ENCODE results near the gene RRP7A. TPM values are rescaled to one million over a fixed set of nuclear protein-coding genes. Genes with fewer than 3 reads are reported as not detected.

Gene RRP7A
- total and polyA plus RNA-seq, 2 of the 13 experiments (the other 11 are each of a cell fraction or from before 2014, with no cell fraction given), result 15.3 to 41.6 TPM

GRCh38 chr22:42544686-42545085 lies 25.1 kb upstream of the RRP7A start (continued):
- TF ChIP-seq GMEB1 (CRISPR knock-in tag; IDR thresholded peaks at IDR 0.05; ENCODE audit: borderline replicate concordance) (no peak), ZNF205 (CRISPR knock-in tag; IDR thresholded peaks at IDR 0.05) (no peak), GATAD2A (CRISPR knock-in tag; IDR thresholded peaks at IDR 0.05) (peak; percentile 77), ZNF281 (CRISPR knock-in tag; IDR thresholded peaks at IDR 0.05; ENCODE audit: borderline replicate concordance) (no peak), ZNF644 (CRISPR knock-in tag; IDR thresholded peaks at IDR 0.05; ENCODE audit: low read depth) (0 out of 2 replicates have a peak, but pooled peaks have one; percentile 9), KDM5B (CRISPR knock-in tag; IDR thresholded peaks at IDR 0.05; ENCODE audit: borderline replicate concordance) (no peak), ZFP36L1 (CRISPR knock-in tag; IDR thresholded peaks at IDR 0.05) (0 out of 2 replicates have a peak, but pooled peaks have one; percentile 32), CREM (IDR thresholded peaks at IDR 0.05) (no peak), CREM (CRISPR knock-in tag; IDR thresholded peaks at IDR 0.05) (no peak), TMF1 (CRISPR knock-in tag; IDR thresholded peaks at IDR 0.05; ENCODE audit: low read depth) (no peak), SOX5 (CRISPR knock-in tag; IDR thresholded peaks at IDR 0.05; ENCODE audit: borderline replicate concordance) (peak; percentile 59; the same call in 1 of the 2 replicates), SP140L (CRISPR knock-in tag; IDR thresholded peaks at IDR 0.05; ENCODE audit: borderline replicate concordance) (no peak), JUND (CRISPR knock-in tag; IDR thresholded peaks at IDR 0.05) (no peak), MYC (CRISPR knock-in tag; IDR thresholded peaks at IDR 0.05; ENCODE audit: borderline replicate concordance) (no peak), TEAD2 (CRISPR knock-in tag; IDR thresholded peaks at IDR 0.05) (no peak), U2AF1 (optimal IDR thresholded peaks at IDR 0.05; ENCODE audit: low read depth, low read length) (no peak), CAMTA2 (CRISPR knock-in tag; IDR thresholded peaks at IDR 0.05; ENCODE audit: borderline replicate concordance) (no peak), ZNF572 (CRISPR knock-in tag; IDR thresholded peaks at IDR 0.05) (no peak), CEBPG (CRISPR knock-in tag; IDR thresholded peaks at IDR 0.05) (no peak), ZEB1 (IDR thresholded peaks at IDR 0.05; ENCODE audit: insufficient replicate concordance, low read depth) (no peak), RARG (CRISPR knock-in tag; IDR thresholded peaks at IDR 0.05; ENCODE audit: low read depth) (no peak), ZBED4 (CRISPR knock-in tag; IDR thresholded peaks at IDR 0.05; ENCODE audit: borderline replicate concordance) (no peak), ZNF335 (CRISPR knock-in tag; IDR thresholded peaks at IDR 0.05) (0 out of 2 replicates have a peak, but pooled peaks have one; percentile 16)
- TF ChIP-seq, protein P1, sequence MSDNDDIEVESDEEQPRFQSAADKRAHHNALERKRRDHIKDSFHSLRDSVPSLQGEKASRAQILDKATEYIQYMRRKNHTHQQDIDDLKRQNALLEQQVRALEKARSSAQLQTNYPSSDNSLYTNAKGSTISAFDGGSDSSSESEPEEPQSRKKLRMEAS (IDR thresholded peaks at IDR 0.05), result peak; percentile 44; the same call in 1 of the 2 replicates
